HG03039 (cell line): ENCODE data around the gene TBCB.
"Not testable (repeated sequence)": the region's sequence is repeated elsewhere in the genome, so short reads cannot be mapped to it uniquely, and the experiment has no call there.

ENCODE experiments used
- ATAC-seq: cut with Tn5 transposase; IDR thresholded peaks from one replicate; pipeline ENCODE4 v1.9.1; 2021; ENCODE audit warnings: mild to moderate bottlenecking, moderate library complexity; ENCODE audit not compliant: unreplicated experiment

The TBCB gene, protein sequence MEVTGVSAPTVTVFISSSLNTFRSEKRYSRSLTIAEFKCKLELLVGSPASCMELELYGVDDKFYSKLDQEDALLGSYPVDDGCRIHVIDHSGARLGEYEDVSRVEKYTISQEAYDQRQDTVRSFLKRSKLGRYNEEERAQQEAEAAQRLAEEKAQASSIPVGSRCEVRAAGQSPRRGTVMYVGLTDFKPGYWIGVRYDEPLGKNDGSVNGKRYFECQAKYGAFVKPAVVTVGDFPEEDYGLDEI

DNA sequence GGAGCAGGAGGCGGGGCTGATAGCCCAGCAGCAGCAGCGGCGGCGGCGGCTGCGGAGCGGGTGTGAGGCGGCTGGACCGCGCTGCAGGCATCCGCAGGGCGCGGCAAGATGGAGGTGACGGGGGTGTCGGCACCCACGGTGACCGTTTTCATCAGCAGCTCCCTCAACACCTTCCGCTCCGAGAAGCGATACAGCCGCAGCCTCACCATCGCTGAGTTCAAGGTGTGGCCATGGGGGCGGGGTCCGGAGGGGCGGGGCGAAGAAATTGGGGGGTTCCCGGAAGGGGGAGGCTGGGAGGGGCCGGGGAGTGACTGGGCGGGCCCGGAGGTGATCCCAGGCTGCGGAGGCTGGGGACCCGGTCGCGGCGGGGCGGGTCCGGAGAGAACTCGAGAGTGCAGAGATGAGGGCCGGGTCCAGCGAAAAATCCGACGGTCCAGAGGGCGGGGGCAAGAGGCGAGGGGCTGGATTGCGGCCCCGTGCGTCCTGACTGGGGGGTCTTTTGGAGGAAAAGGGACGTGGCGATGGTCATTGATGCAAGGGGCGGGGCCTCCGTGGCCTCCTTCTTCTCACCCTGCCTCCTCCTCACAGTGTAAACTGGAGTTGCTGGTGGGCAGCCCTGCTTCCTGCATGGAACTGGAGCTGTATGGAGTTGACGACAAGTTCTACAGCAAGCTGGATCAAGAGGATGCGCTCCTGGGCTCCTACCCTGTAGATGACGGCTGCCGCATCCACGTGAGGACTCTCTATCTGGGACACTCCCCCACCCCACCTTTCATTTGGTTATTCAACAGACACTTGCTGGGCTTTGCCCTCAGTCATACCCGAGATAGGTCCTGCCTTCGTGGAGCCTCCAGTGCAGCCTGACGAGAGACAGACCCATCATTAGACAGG, at the start of gene TBCB:
Gene TBCB, plus strand, starts transcription at position 16 of the 891 bp plus-strand sequence. Its CDS starts 93 bp downstream, at position 109.
- peak; percentile 26 for ATAC-seq

DNA sequence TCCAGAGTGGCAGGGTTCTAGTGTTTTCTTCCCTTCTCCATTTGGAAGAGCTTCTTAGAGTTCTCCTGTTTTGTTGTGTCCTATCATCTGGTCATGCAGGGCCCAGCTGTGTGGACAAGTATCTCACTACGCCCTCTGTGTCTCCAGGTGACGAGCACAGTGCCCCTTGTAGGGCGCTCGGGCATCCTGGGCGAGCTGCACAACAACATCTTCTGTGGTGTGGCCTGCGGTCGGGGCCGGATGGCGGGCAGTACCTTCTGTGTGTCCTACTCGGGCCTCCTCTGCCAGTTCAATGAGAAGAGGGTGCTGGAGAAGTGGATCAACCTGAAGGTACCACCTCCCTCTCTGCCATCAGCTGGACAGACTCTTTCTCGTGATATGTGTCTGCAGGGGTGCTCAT, 47.6 kb upstream of the TBCB start:
- ATAC-seq = no peak

DNA sequence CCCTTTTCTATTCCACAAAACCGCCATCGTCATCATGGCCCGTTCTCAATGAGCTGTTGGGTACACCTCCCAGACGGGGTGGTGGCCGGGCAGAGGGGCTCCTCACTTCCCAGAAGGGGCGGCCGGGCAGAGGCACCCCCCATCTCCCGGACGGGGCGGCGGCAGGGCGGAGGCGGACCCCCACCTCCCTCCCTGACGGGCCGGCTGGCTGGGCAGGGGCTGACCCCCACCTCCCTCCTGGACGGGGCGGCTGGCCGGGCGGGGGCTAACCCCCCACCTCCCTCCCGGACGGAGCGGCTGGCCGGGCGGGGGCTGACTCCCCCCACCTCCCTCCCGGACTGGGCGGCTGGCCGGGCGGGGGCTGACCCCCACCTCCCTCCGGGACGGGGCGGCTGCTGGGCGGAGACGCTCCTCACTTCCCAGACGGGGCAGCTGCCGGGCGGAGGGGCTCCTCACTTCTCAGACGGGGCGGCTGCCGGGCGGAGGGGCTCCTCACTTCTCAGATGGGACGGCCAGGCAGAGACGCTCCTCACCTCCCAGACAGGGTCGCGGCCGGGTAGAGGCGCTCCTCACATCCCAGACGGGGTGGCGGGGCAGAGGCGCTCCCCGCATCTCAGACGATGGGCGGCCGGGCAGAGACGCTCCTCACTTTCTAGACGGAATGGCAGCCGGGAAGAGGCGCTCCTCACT, 46.3 kb upstream of the TBCB start:
- ATAC-seq = not testable (repeated sequence)

DNA sequence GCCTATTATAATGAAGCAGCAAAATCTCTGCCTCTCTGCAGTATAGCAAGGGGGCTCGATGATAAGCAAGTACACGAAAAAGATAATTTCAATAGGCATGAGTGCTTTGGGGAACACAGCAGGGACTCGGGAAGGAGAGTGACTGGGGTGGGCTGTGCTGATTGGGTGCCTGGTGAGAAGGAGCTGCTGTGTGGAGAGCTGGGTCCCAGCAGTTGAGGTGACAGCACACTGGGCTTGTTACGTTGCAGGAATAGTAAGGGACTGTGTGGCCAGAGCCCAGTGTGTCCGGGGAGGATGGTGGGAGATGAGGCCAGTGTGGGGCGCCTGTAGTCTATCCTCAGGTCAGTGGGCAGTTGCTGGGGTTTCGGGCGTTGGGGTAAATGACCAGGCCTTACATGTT, 43.2 kb upstream of the TBCB start:
- ATAC-seq = no peak

DNA sequence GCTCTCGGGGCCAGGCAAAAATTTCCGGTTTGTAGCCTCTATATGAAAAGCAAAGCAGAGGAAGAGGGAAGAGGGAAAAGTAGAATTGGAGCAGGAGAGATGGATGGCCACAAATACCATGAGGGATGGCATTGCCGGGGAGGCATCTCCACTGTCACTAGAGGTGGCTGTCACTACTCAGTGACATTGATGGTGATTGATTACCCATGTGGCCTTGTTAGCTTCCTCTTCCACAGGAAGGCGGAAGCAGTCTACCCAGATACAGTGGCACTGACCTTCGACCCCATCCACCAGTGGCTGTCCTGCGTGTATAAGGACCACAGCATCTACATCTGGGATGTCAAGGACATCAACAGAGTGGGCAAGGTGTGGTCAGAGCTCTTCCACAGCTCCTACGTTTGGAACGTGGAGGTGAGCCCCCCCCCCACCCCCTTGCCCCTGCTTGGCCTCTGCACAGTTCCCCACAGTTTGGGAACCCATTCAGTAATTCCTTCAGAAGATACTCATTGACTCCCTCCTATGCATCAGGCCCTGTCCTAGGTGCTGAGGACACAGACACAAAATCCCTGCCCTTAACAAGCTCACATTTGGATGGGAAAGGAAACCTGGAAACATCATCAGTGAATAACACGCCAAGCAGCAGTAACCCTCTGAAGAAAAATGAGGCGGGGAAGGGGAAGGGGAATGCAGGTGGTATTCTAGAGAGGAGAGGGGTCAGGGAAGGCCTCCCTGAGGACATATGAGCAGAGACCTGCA, 42.0 kb upstream of the TBCB start:
- no peak for ATAC-seq

DNA sequence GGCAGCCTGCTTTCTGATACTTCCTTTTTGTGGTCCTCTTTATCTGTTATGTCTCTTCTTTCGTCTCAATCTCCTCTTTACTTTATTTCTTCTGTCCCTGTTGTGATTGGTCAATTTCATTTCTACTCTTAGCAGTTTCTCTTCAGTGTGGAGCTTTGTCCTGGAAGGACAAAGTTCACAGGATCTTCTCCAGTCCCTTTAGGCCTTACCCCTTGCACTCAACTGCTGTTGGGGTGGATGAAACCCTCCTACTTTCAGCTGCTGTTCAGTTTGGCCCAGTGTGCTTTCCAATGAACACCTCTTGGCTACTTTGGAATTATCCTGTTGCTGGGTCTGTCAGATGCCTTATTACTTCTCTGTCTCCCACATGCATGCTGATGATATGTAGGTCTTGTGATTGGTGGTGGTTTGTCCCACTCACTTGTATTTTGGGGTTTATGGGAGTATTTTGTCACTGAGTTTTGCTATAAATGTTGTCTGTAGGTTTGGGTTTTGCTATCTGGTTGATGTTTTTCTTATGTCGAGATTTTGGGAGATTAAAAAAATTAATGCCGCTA, 35.8 kb upstream of the TBCB start:
- ATAC-seq = no peak

DNA sequence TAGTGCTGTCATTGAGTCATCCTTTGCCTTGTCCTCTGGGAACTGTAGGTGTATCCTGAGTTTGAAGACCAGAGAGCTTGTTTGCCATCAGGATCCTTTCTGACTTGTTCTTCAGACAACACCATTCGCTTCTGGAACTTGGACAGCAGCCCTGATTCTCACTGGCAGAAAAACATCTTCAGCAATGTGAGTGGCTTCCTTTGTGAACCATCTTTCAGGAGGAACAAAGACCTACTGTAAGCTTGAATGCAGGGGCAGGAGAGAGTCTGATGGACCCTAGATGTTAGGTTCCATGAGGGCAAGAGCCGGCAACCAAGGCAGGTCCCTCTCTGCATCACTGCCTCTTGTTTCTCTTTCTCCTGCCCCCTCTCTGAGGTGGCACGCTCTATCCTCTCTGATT, 33.9 kb upstream of the TBCB start:
- ATAC-seq = no peak

DNA sequence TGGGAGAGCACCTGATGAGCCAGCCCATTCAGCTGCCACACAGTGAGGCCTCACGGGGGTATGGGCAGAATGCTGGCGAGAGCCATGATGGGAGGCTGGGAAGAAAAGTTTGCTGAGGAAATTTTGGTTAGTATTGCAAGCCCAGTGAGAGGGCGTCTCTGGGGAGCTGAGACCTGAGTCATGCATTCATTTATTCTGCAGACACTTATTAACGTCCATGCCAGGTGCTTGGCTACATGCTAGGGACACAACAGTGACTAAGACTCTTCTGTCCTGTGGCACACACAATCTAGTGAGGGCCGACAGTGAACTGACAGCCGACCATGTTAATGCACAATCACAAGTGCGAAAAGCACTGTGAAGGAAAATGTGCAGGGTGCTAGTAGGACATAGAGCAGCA, 33.4 kb upstream of the TBCB start:
- ATAC-seq = no peak

DNA sequence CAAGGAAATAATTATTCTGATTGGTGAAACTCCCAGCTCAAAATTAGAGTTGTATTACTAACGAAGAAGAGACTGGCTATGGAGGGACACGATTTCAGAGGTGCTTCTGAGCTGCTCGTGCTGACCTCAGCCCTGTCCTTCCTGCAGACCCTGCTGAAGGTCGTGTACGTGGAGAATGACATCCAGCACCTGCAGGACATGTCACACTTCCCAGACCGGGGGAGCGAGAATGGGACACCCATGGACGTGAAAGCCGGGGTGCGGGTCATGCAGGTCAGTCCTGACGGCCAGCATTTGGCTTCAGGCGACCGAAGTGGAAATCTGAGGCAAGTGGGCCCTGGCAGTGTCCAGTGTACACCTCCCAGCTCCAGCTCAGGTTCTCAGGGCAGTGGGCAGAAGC, 32.4 kb upstream of the TBCB start:
- no peak for ATAC-seq

DNA sequence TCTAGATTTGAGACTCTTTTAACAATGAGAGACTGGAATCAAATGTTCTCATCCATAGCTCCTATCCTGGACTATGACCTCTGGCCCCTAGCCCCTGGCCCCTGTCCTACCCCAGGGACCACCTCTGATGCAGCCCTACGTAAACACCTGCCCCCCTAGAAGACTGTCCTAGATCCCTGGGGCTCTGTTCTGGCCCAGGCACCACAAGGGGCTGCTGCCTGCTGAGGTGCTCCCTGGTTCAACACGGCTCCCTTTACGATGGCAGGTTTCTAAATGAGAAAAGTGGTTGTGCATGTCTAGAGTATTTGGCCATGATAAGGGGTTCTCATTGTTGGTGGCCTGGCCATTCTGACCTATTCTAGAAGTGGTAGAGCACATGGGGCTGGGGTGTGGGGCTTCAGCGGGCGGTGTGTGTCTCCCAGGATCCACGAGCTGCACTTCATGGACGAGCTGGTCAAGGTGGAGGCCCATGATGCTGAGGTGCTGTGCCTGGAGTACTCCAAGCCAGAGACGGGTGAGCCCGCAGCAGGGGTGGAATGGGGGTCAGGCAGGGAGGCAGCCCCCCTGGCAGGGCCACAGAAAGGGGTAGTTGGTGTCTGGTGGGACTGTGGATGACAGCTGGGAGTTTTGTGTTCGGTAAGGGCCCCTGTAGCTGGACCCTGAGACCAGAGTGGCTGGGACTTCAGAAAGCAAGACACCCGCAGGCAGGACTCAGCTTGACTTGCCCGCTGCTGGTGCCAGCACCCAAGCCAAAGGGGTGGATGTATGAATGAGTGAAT, 30.8 kb upstream of the TBCB start:
- no peak for ATAC-seq

DNA sequence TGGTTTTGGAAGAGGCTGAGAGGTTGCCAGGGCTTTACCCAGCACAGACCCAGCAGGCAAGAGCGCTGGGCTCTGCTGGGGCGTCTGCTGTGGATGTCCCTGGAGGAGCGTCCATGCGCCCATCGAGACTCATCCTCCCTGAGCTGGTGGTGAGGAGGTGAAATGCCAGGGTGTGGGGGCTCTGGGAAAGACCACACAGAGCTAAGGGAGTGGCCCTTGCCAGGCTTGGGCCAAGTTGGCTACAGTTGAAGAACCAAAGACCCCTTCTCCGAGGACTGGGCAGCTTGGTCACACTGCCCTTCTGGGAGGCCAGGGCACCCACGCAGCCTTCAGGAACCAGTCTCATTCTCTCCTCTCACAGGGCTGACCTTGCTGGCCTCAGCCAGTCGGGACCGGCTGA, 28.9 kb upstream of the TBCB start:
- no peak for ATAC-seq

DNA sequence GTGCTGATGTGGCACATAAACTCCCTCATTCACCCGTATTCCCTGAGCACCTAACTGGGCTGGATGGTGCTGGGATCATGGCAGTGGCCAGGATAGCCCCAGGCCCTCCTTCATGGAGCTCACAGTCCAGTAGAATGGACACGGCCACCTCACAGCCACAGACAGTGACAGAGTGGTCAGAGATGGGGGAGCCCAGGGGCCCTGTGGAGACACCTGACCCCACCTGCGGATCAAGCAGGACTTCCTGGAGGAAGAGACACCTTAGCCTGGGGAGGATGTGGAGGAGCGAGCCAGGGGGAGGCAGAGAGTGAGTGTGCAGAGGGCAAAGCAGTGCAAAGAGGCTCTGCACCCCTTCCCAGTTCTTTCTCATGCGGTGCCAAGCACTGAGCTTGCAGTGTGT, 25.4 kb upstream of the TBCB start:
- no peak for ATAC-seq

DNA sequence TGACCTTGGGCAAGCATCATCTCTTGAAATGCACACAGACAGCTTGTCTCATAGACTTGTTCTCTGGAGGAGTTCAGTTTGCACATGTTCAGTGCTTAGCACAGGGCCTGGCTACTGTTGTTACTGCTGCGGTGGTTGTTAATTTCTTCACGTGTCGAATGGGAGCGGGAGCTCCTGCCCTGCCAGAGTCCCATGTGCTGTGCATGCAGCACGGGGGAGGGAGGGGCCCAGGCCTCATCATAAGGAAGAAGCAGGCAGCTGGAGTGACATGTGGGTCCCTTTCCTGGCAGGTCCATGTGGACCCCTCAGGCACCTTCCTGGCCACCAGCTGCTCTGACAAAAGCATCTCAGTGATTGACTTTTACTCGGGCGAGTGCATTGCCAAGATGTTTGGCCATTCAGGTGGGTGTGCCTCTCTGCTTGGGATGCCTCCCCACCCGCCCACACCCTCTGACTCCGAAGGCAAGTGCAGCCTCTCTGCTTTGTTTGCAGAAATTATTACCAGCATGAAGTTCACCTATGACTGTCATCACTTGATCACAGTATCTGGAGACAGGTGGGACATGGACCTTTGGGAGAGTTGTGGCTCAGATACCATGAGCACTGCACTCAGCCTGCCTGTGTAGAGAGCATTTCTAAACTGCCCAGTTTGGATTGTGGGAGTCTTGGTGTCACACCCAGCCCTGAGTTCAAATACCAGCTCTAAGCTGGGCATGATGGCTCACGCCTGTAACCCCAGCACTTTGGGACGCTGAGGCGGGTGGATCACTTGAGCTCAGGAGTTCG, 24.2 kb upstream of the TBCB start:
- ATAC-seq = no peak

DNA sequence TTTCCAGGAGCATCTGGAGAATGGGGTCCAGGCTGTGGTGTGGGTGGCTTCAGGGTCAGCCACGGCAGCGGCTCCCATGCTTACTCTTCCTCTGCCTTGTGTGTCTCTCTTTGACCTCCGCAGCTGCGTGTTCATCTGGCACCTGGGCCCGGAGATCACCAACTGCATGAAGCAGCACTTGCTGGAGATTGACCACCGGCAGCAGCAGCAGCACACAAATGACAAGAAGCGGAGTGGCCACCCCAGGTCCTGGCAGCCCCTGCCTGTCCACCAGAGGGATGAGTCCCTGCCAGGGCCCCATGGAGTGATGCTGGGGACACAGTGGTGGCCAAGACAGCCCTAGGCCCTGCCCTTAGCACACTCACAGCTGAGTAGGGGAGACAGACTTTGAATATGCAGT, 22.7 kb upstream of the TBCB start:
- ATAC-seq = no peak

DNA sequence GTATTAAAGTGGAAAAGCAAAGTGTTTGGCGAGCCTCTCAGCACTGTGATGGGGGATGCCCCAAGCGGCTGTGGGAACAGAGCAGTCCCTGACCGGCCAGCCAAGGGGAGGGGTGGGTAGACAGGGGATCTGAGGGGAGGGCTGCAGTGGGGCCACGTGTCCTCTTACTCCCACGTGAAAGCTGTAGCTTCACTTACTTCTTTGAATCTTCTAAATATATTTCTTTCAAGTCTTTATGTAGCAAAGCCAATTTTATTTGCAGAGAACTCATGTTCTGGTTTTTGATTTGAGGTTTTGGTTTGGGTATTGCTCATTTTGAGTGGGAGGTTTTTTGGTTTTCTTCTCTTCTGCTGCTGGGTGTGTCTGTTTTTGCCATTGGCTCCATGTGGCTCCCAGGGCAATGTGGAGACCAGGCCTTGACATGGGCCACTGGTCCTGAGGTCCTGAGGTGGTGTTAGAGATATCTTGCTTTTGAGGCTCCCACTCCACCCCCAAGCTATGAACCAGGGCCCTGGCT, 22.1 kb upstream of the TBCB start:
- no peak for ATAC-seq

DNA sequence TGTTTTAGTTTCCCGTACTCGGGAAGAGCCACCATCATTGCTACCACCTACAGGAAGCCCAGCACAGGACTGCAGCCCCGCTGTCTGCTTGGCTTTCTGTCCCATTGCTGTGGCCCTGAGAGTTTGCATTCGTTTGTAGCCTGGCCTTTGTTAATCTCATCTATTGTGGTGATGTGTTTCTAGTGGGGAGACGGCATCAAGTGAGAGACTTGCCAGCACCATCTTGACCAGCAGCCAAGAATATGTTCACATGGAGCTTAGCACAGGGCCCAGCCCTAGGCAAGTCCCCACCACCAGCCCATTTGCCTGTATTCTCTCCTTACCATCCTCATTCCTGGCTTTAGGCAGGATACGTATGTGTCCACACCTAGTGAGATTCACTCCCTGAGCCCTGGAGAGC, 21.6 kb upstream of the TBCB start:
- ATAC-seq = no peak

DNA sequence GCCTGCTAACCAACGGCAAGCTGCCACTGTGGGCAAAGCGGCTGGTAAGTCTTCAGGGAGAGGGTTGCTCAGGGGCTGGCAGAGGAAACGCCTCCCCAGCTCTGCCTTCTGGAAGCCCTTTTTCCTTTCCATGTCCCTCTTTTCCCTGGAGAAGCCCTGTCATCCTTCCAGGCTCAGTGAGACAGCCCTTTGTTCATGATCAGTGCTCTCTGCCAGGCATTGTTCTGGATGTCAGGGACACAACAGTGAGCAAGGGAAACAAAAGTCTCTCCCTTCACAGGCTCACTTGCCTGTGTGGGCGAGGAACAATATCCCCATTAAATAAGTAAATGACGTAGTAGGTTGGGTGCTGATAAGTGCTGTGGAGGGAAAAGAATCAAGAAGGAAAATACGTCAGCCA, 18.2 kb upstream of the TBCB start:
- no peak for ATAC-seq

DNA sequence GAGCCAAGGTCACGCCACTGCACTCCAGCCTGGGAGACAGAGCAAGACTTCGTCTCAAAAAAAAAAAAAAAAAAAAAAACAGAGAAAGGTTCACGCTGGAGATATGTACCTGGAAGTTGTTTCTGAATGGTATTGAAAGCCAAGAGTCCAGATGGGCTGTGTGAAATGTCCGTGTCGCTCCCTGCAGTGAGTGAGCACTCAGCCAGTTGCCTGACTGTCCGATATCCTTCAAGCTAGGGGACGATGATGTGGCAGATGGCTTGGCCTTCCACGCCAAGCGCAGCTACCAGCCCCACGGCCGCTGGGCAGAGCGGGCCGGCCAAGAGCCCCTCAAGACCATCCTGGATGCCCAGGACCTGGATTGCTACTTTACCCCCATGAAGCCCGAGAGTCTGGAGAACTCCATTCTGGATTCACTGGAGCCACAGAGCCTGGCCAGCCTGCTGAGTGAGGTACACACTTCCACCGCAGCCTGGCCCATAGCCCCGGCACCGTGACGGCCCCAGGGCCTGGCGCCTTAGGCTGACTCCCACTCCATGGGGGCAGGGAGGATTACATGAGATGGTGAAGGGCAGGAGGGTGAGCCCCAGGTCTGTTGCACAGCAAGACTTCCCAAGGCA, 16.0 kb upstream of the TBCB start:
- no peak for ATAC-seq

DNA sequence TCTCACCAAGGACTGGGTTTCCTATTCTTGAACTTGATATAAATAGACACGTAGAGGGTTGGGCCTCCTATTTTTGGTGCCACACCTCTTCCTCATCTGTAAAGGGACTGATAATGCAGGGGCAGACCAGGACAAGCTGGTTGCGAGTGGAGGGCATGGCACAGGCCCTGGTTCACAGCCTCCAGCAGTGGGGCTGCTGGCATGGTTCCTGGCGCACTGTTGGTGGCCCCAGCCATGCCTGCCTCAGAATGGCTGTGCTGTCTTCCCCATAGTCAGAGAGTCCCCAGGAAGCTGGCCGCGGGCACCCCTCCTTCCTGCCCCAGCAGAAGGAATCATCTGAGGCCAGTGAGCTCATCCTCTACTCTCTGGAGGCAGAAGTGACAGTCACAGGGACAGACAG, 14.8 kb upstream of the TBCB start:
- no peak for ATAC-seq
